ENCODE data around the gene RASL12. TPM values are rescaled to one million over a fixed set of nuclear protein-coding genes. Genes with fewer than 3 reads are reported as not detected.

Gene RASL12
- total and polyA plus RNA-seq, 2 donors = 2.7 to 6.8 TPM

- Histone ChIP-seq H3K9me3 (ENCODE audit: control insufficient read depth in 2 of 2, insufficient read depth in 1 of 2, low read length in 1 of 2) (no peaks in the 10 kb centered on the region), H3K27ac (ENCODE audit: low read depth in 1 of 2, low read length in 1 of 2) (no peak overlapping the region), H3K4me3 (ENCODE audit: low read length in 2 of 2) (no peak overlapping the region), H3K36me3 (ENCODE audit: control insufficient read depth in 2 of 2, insufficient read depth in 2 of 2, low read length in 1 of 2) (peaks cover 0 to 2% of the 10 kb centered on the region in 2 donors), H3K4me1 (ENCODE audit: control insufficient read depth in 2 of 2, insufficient read depth in 2 of 2, low read length in 2 of 2) (peaks cover 0 to 6% of the 10 kb centered on the region in 2 donors), H3K27me3 (ENCODE audit: control insufficient read depth in 2 of 2, insufficient read depth in 1 of 2, low read length in 1 of 2) (peaks cover 0 to 10% of the 10 kb centered on the region in 2 donors)
- no peak for DNase-seq (ENCODE audit: low read depth in 6 of 9, low spot score in 9 of 9)
- 95% methylated on average over 3 of the region's 3 CpGs for WGBS
These were observed 19.6 kb upstream of the RASL12 start for GRCh38 chr15:65087411-65087810.

GRCh38 chr15:65086680-65087111 is 18.9 kb upstream of the RASL12 start:
- Histone ChIP-seq H3K27me3 (ENCODE audit: control insufficient read depth in 2 of 2, insufficient read depth in 1 of 2, low read length in 1 of 2) (peaks cover 0 to 12% of the 10 kb centered on the region in 2 donors), H3K4me1 (ENCODE audit: control insufficient read depth in 2 of 2, insufficient read depth in 2 of 2, low read length in 2 of 2) (peaks cover 1 to 13% of the 10 kb centered on the region in 2 donors), H3K9me3 (ENCODE audit: control insufficient read depth in 2 of 2, insufficient read depth in 1 of 2, low read length in 1 of 2) (no peaks in the 10 kb centered on the region), H3K4me3 (ENCODE audit: low read length in 2 of 2) (no peak overlapping the region), H3K36me3 (ENCODE audit: control insufficient read depth in 2 of 2, insufficient read depth in 2 of 2, low read length in 1 of 2) (peaks cover 0 to 2% of the 10 kb centered on the region in 2 donors), H3K27ac (ENCODE audit: low read depth in 1 of 2, low read length in 1 of 2) (no peak overlapping the region)
- DNase-seq (ENCODE audit: low read depth in 6 of 9, low spot score in 9 of 9) = peak in 1 of 9 donors; percentile 13
- WGBS = 81% methylated on average over 6 of the region's 6 CpGs

GRCh38 chr15:65085990-65086679 is 18.3 kb upstream of the RASL12 start:
- WGBS = 95% methylated on average over 6 of the region's 6 CpGs
- H3K4me3 ChIP-seq (ENCODE audit: low read length in 2 of 2) = no peak overlapping the region
- no peak overlapping the region for H3K27ac ChIP-seq (ENCODE audit: low read depth in 1 of 2, low read length in 1 of 2)
- no peak for DNase-seq (ENCODE audit: low read depth in 6 of 9, low spot score in 9 of 9)
- H3K27me3 ChIP-seq (ENCODE audit: control insufficient read depth in 2 of 2, insufficient read depth in 1 of 2, low read length in 1 of 2) = peaks cover 0 to 12% of the 10 kb centered on the region in 2 donors
- H3K9me3 ChIP-seq (ENCODE audit: control insufficient read depth in 2 of 2, insufficient read depth in 1 of 2, low read length in 1 of 2) = no peaks in the 10 kb centered on the region
- peaks cover 0 to 2% of the 10 kb centered on the region in 2 donors for H3K36me3 ChIP-seq (ENCODE audit: control insufficient read depth in 2 of 2, insufficient read depth in 2 of 2, low read length in 1 of 2)
- peaks cover 2 to 16% of the 10 kb centered on the region in 2 donors for H3K4me1 ChIP-seq (ENCODE audit: control insufficient read depth in 2 of 2, insufficient read depth in 2 of 2, low read length in 2 of 2)

- Histone ChIP-seq H3K4me3 (ENCODE audit: low read length in 2 of 2) (no peak overlapping the region), H3K27ac (ENCODE audit: low read depth in 1 of 2, low read length in 1 of 2) (no peak overlapping the region), H3K4me1 (ENCODE audit: control insufficient read depth in 2 of 2, insufficient read depth in 2 of 2, low read length in 2 of 2) (peaks cover 2 to 16% of the 10 kb centered on the region in 2 donors), H3K9me3 (ENCODE audit: control insufficient read depth in 2 of 2, insufficient read depth in 1 of 2, low read length in 1 of 2) (no peaks in the 10 kb centered on the region), H3K27me3 (ENCODE audit: control insufficient read depth in 2 of 2, insufficient read depth in 1 of 2, low read length in 1 of 2) (peaks cover 0 to 12% of the 10 kb centered on the region in 2 donors), H3K36me3 (ENCODE audit: control insufficient read depth in 2 of 2, insufficient read depth in 2 of 2, low read length in 1 of 2) (no peaks in the 10 kb centered on the region)
- no peak for DNase-seq (ENCODE audit: low read depth in 6 of 9, low spot score in 9 of 9)
- 97% methylated on average over 8 of the region's 8 CpGs for WGBS
These were observed 17.5 kb upstream of the RASL12 start for GRCh38 chr15:65085207-65085753.

GRCh38 chr15:65084500-65085206 is 16.9 kb upstream of the RASL12 start:
- no peak overlapping the region for H3K4me3 ChIP-seq (ENCODE audit: low read length in 2 of 2)
- 90% methylated on average over 7 of the region's 7 CpGs for WGBS
- DNase-seq (ENCODE audit: low read depth in 6 of 9, low spot score in 9 of 9) = no peak
- H3K27me3 ChIP-seq (ENCODE audit: control insufficient read depth in 2 of 2, insufficient read depth in 1 of 2, low read length in 1 of 2) = peaks cover 0 to 12% of the 10 kb centered on the region in 2 donors
- no peaks in the 10 kb centered on the region for H3K36me3 ChIP-seq (ENCODE audit: control insufficient read depth in 2 of 2, insufficient read depth in 2 of 2, low read length in 1 of 2)
- H3K4me1 ChIP-seq (ENCODE audit: control insufficient read depth in 2 of 2, insufficient read depth in 2 of 2, low read length in 2 of 2) = peaks cover 2 to 16% of the 10 kb centered on the region in 2 donors
- no peak overlapping the region for H3K27ac ChIP-seq (ENCODE audit: low read depth in 1 of 2, low read length in 1 of 2)
- no peaks in the 10 kb centered on the region for H3K9me3 ChIP-seq (ENCODE audit: control insufficient read depth in 2 of 2, insufficient read depth in 1 of 2, low read length in 1 of 2)

- no peak for DNase-seq (ENCODE audit: low read depth in 6 of 9, low spot score in 9 of 9)
- Histone ChIP-seq H3K36me3 (ENCODE audit: control insufficient read depth in 2 of 2, insufficient read depth in 2 of 2, low read length in 1 of 2) (no peaks in the 10 kb centered on the region), H3K4me3 (ENCODE audit: low read length in 2 of 2) (no peak overlapping the region), H3K4me1 (ENCODE audit: control insufficient read depth in 2 of 2, insufficient read depth in 2 of 2, low read length in 2 of 2) (peaks cover 2 to 12% of the 10 kb centered on the region in 2 donors), H3K27ac (ENCODE audit: low read depth in 1 of 2, low read length in 1 of 2) (no peak overlapping the region), H3K27me3 (ENCODE audit: control insufficient read depth in 2 of 2, insufficient read depth in 1 of 2, low read length in 1 of 2) (peaks cover 0 to 25% of the 10 kb centered on the region in 2 donors), H3K9me3 (ENCODE audit: control insufficient read depth in 2 of 2, insufficient read depth in 1 of 2, low read length in 1 of 2) (no peaks in the 10 kb centered on the region)
- 87% methylated on average over 7 of the region's 7 CpGs for WGBS
These were observed 15.5 kb upstream of the RASL12 start for GRCh38 chr15:65083262-65083701.

GRCh38 chr15:65082303-65082953 is 14.6 kb upstream of the RASL12 start:
- Histone ChIP-seq H3K4me1 (ENCODE audit: control insufficient read depth in 2 of 2, insufficient read depth in 2 of 2, low read length in 2 of 2) (peaks cover 2 to 14% of the 10 kb centered on the region in 2 donors), H3K9me3 (ENCODE audit: control insufficient read depth in 2 of 2, insufficient read depth in 1 of 2, low read length in 1 of 2) (no peaks in the 10 kb centered on the region), H3K27me3 (ENCODE audit: control insufficient read depth in 2 of 2, insufficient read depth in 1 of 2, low read length in 1 of 2) (peaks cover 3 to 34% of the 10 kb centered on the region in 2 donors), H3K36me3 (ENCODE audit: control insufficient read depth in 2 of 2, insufficient read depth in 2 of 2, low read length in 1 of 2) (no peaks in the 10 kb centered on the region), H3K4me3 (ENCODE audit: low read length in 2 of 2) (no peak overlapping the region), H3K27ac (ENCODE audit: low read depth in 1 of 2, low read length in 1 of 2) (no peak overlapping the region)
- 6% methylated on average over 7 of the region's 7 CpGs for WGBS
- peak in 4 of 9 donors; percentile 13 to 39 (median 22) for DNase-seq (ENCODE audit: low read depth in 6 of 9, low spot score in 9 of 9)

- Histone ChIP-seq H3K9me3 (ENCODE audit: control insufficient read depth in 2 of 2, insufficient read depth in 1 of 2, low read length in 1 of 2) (no peaks in the 10 kb centered on the region), H3K4me1 (ENCODE audit: control insufficient read depth in 2 of 2, insufficient read depth in 2 of 2, low read length in 2 of 2) (peaks cover 2 to 14% of the 10 kb centered on the region in 2 donors), H3K27ac (ENCODE audit: low read depth in 1 of 2, low read length in 1 of 2) (no peak overlapping the region), H3K4me3 (ENCODE audit: low read length in 2 of 2) (no peak overlapping the region), H3K36me3 (ENCODE audit: control insufficient read depth in 2 of 2, insufficient read depth in 2 of 2, low read length in 1 of 2) (no peaks in the 10 kb centered on the region), H3K27me3 (ENCODE audit: control insufficient read depth in 2 of 2, insufficient read depth in 1 of 2, low read length in 1 of 2) (peaks cover 4 to 40% of the 10 kb centered on the region in 2 donors)
- WGBS = 66% methylated on average over 5 of the region's 5 CpGs
- DNase-seq (ENCODE audit: low read depth in 6 of 9, low spot score in 9 of 9) = no peak
These were observed 14.0 kb upstream of the RASL12 start for GRCh38 chr15:65081758-65082157.

All from thymus (tissue), 11 donors.